HepG2 (cell line): ENCODE measurements around the gene TMEM219. TPM values are rescaled to one million over a fixed set of nuclear protein-coding genes. Genes with fewer than 3 reads are reported as not detected.

Source experiments
- EEA1 ChIP-seq: sonication (generic); formaldehyde crosslinking; IDR thresholded peaks from 2 replicates; pipeline ENCODE4 v1.5.1; 2020; ENCODE audit warnings: mild to moderate bottlenecking, missing genetic modification reagents, borderline replicate concordance
- HNRNPL ChIP-seq: fragments of 200-400 bp; formaldehyde crosslinking; IDR thresholded peaks from 2 replicates; pipeline ENCODE4 v1.6.1; 2017; ENCODE audit warnings: mild to moderate bottlenecking, low read depth, low read length
- HOXA3 ChIP-seq: sonication (generic); formaldehyde crosslinking; IDR thresholded peaks from 2 replicates; pipeline ENCODE4 v1.5.0; 2020; ENCODE audit warnings: missing genetic modification reagents
- KLF13 ChIP-seq: sonication (generic); formaldehyde crosslinking; IDR thresholded peaks from 2 replicates; pipeline ENCODE4 v1.4.0; 2020; ENCODE audit warnings: mild to moderate bottlenecking, missing genetic modification reagents
- PHF8 ChIP-seq: sonication (generic); formaldehyde crosslinking; IDR thresholded peaks from 2 replicates; pipeline ENCODE4 v1.5.0; 2020; ENCODE audit warnings: missing genetic modification reagents
- ZBTB38 ChIP-seq: sonication (generic); formaldehyde crosslinking; IDR thresholded peaks from 2 replicates; pipeline ENCODE4 v1.5.1; 2020; ENCODE audit warnings: mild to moderate bottlenecking, missing genetic modification reagents
- ZFP37 ChIP-seq: sonication (generic); formaldehyde crosslinking; IDR thresholded peaks from 2 replicates; pipeline ENCODE4 v1.4.0; 2020; ENCODE audit warnings: missing genetic modification reagents, borderline replicate concordance
- ZFY ChIP-seq: sonication (generic); formaldehyde crosslinking; IDR thresholded peaks from 2 replicates; pipeline ENCODE4 v1.4.0; 2020; ENCODE audit warnings: missing genetic modification reagents
- ZMYM2 ChIP-seq: sonication (generic); formaldehyde crosslinking; IDR thresholded peaks from 2 replicates; pipeline ENCODE4 v1.8.0; 2022; ENCODE audit warnings: mild to moderate bottlenecking, missing genetic modification reagents
- ZNF143 ChIP-seq: sonication (generic); formaldehyde crosslinking; IDR thresholded peaks from 2 replicates; pipeline ENCODE4 v1.4.0; 2020; ENCODE audit warnings: missing genetic modification reagents
- ZNF44 ChIP-seq: sonication (generic); formaldehyde crosslinking; IDR thresholded peaks from 2 replicates; pipeline ENCODE4 v1.5.1; 2020; ENCODE audit warnings: mild to moderate bottlenecking, missing genetic modification reagents
- ZNF543 ChIP-seq: sonication (generic); formaldehyde crosslinking; IDR thresholded peaks from 2 replicates; pipeline ENCODE4 v1.4.0; 2020; ENCODE audit warnings: mild to moderate bottlenecking, missing genetic modification reagents
- ZNF766 ChIP-seq: sonication (generic); formaldehyde crosslinking; IDR thresholded peaks from 2 replicates; pipeline ENCODE4 v1.5.0; 2020; ENCODE audit warnings: missing genetic modification reagents, borderline replicate concordance
- ZNF775 ChIP-seq: sonication (generic); formaldehyde crosslinking; IDR thresholded peaks from 2 replicates; pipeline ENCODE4 v1.4.0; 2020; ENCODE audit warnings: missing genetic modification reagents, mild to moderate bottlenecking, moderate library complexity, borderline replicate concordance
- ZSCAN21 ChIP-seq: sonication (generic); formaldehyde crosslinking; IDR thresholded peaks from 2 replicates; pipeline ENCODE4 v1.8.0; 2022; ENCODE audit warnings: mild to moderate bottlenecking, missing genetic modification reagents, moderate library complexity, borderline replicate concordance
- polyA plus RNA-seq, 8 experiments: library from polyadenylated mRNA; depleted of rRNA in 3 of 8; stranded (reverse) in 7 of 8; unstranded in 1 of 8; fragments of >200 nt; fragmentation: Illumina TruSeq in 4 of 8; extraction: Trizol in 4 of 8; gene quantifications; 2 replicates each; pipeline versions ENCODE4 v1.2.1 to v1.2.3, GENCODE V29; 2011 to 2016; ENCODE audit warnings: low read depth in 4 of 8, missing spikeins in 1 of 8, mixed read lengths in 1 of 8; ENCODE audit not compliant: insufficient read depth in 1 of 8
- total RNA-seq, 5 experiments: library from RNA; depleted of rRNA; stranded (reverse); fragments of >200 nt; fragmentation: Illumina TruSeq; extraction: Trizol; gene quantifications; 2 replicates each; pipeline ENCODE4 v1.2.3, GENCODE V29; 2016; ENCODE audit warnings: low read depth in 1 of 5
- TF ChIP-seq, protein P1 (sequence below): sonication (generic); formaldehyde crosslinking; IDR thresholded peaks from 2 replicates; pipeline ENCODE4 v1.4.0; 2020; ENCODE audit warnings: missing genetic modification reagents
- TF ChIP-seq, protein P2 (sequence below): sonication (generic); formaldehyde crosslinking; IDR thresholded peaks from 2 replicates; pipeline ENCODE4 v1.5.1; 2020; ENCODE audit warnings: mild to moderate bottlenecking, missing genetic modification reagents, moderate library complexity

Gene TMEM219
- total and polyA plus RNA-seq, 2 of the 13 experiments (the other 11 are each of a cell fraction or from before 2014, with no cell fraction given): 105 to 115 TPM

DNA sequence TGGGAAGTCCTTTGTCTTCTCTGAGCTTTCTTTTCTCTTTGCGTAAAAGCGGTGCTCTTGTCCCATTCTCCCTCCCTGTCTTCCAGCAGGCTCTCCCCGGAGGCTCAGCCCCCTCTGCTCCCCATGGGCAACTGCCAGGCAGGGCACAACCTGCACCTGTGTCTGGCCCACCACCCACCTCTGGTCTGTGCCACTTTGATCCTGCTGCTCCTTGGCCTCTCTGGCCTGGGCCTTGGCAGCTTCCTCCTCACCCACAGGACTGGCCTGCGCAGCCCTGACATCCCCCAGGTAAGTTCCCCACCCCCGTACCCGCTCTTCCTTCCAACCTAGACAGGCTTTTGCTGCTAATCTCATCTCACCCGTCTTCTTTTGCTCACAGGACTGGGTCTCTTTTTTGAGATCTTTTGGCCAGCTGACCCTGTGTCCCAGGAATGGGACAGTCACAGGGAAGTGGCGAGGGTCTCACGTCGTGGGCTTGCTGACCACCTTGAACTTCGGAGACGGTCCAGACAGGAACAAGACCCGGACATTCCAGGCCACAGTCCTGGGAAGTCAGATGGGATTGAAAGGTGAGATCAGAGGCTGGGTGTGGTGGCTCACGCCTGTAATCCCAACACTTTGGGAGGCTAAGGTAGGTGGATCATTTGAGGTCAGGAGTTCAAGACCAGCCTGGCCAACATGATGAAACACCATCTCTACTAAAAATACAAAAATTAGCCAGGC, 1.3 kb downstream of the TMEM219 start (continued):
- TF ChIP-seq ZNF44 (CRISPR knock-in tag): 0 out of 2 replicates have a peak, but pooled peaks have one; percentile 20
- TF ChIP-seq ZNF543 (CRISPR knock-in tag): 0 out of 2 replicates have a peak, but pooled peaks have one; percentile 14
- TF ChIP-seq ZMYM2: no peak
- TF ChIP-seq, protein P1, sequence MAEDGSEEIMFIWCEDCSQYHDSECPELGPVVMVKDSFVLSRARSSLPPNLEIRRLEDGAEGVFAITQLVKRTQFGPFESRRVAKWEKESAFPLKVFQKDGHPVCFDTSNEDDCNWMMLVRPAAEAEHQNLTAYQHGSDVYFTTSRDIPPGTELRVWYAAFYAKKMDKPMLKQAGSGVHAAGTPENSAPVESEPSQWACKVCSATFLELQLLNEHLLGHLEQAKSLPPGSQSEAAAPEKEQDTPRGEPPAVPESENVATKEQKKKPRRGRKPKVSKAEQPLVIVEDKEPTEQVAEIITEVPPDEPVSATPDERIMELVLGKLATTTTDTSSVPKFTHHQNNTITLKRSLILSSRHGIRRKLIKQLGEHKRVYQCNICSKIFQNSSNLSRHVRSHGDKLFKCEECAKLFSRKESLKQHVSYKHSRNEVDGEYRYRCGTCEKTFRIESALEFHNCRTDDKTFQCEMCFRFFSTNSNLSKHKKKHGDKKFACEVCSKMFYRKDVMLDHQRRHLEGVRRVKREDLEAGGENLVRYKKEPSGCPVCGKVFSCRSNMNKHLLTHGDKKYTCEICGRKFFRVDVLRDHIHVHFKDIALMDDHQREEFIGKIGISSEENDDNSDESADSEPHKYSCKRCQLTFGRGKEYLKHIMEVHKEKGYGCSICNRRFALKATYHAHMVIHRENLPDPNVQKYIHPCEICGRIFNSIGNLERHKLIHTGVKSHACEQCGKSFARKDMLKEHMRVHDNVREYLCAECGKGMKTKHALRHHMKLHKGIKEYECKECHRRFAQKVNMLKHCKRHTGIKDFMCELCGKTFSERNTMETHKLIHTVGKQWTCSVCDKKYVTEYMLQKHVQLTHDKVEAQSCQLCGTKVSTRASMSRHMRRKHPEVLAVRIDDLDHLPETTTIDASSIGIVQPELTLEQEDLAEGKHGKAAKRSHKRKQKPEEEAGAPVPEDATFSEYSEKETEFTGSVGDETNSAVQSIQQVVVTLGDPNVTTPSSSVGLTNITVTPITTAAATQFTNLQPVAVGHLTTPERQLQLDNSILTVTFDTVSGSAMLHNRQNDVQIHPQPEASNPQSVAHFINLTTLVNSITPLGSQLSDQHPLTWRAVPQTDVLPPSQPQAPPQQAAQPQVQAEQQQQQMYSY (CRISPR knock-in tag): peak; percentile 45; the same call in 1 of the 2 replicates
- 0 out of 2 replicates have a peak, but pooled peaks have one; percentile 73 for TF ChIP-seq HNRNPL
- 0 out of 2 replicates have a peak, but pooled peaks have one; percentile 16 for TF ChIP-seq ZNF143
- 0 out of 2 replicates have a peak, but pooled peaks have one; percentile 61 for TF ChIP-seq ZFP37 (CRISPR knock-in tag)
- TF ChIP-seq ZNF766 (CRISPR knock-in tag): 0 out of 2 replicates have a peak, but pooled peaks have one; percentile 54
- 0 out of 2 replicates have a peak, but pooled peaks have one; percentile 31 for TF ChIP-seq ZSCAN21 (CRISPR knock-in tag)
- 0 out of 2 replicates have a peak, but pooled peaks have one; percentile 37 for TF ChIP-seq ZNF775 (CRISPR knock-in tag)
- peak; percentile 44; the same call in 1 of the 2 replicates for TF ChIP-seq HOXA3
- TF ChIP-seq, protein P2, sequence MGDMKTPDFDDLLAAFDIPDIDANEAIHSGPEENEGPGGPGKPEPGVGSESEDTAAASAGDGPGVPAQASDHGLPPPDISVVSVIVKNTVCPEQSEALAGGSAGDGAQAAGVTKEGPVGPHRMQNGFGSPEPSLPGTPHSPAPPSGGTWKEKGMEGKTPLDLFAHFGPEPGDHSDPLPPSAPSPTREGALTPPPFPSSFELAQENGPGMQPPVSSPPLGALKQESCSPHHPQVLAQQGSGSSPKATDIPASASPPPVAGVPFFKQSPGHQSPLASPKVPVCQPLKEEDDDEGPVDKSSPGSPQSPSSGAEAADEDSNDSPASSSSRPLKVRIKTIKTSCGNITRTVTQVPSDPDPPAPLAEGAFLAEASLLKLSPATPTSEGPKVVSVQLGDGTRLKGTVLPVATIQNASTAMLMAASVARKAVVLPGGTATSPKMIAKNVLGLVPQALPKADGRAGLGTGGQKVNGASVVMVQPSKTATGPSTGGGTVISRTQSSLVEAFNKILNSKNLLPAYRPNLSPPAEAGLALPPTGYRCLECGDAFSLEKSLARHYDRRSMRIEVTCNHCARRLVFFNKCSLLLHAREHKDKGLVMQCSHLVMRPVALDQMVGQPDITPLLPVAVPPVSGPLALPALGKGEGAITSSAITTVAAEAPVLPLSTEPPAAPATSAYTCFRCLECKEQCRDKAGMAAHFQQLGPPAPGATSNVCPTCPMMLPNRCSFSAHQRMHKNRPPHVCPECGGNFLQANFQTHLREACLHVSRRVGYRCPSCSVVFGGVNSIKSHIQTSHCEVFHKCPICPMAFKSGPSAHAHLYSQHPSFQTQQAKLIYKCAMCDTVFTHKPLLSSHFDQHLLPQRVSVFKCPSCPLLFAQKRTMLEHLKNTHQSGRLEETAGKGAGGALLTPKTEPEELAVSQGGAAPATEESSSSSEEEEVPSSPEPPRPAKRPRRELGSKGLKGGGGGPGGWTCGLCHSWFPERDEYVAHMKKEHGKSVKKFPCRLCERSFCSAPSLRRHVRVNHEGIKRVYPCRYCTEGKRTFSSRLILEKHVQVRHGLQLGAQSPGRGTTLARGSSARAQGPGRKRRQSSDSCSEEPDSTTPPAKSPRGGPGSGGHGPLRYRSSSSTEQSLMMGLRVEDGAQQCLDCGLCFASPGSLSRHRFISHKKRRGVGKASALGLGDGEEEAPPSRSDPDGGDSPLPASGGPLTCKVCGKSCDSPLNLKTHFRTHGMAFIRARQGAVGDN (CRISPR knock-in tag): peak; percentile 31
- 0 out of 2 replicates have a peak, but pooled peaks have one; percentile 26 for TF ChIP-seq KLF13 (CRISPR knock-in tag)
- TF ChIP-seq PHF8 (CRISPR knock-in tag): 0 out of 2 replicates have a peak, but pooled peaks have one; percentile 11
- TF ChIP-seq ZBTB38 (CRISPR knock-in tag): peak; percentile 48; the same call in 1 of the 2 replicates
- TF ChIP-seq EEA1 (CRISPR knock-in tag): peak; percentile 21; the same call in 1 of the 2 replicates
- peak; percentile 28 for TF ChIP-seq ZFY (CRISPR knock-in tag)
